Vagina (tissue), 2 donors: Measurements from ENCODE around the gene CENPQ. TPM values are rescaled to one million over a fixed set of nuclear protein-coding genes. Genes with fewer than 3 reads are reported as not detected.

Experiments used
- DNase-seq, 2 donors: peaks; one replicate each; pipeline ENCODE4 v3.0.0-alpha.2; 2017; ENCODE audit errors: extremely low spot score in 2 of 2
- H3K27ac ChIP-seq: fragments of 200-600 bp; sonication (generic); one replicate; pipeline ENCODE4 v1.5.1; 2019
- H3K27me3 ChIP-seq: fragments of 200-600 bp; sonication (generic); one replicate; pipeline ENCODE4 v1.5.1; 2019
- H3K36me3 ChIP-seq, 2 donors: fragments of 200-600 bp; sonication (generic); one replicate each; pipeline ENCODE4 v1.5.1; 2017 to 2019
- H3K4me1 ChIP-seq: fragments of 200-600 bp; sonication (generic); one replicate; pipeline ENCODE4 v1.5.1; 2019
- H3K4me3 ChIP-seq, 2 donors: fragments of 200-600 bp; sonication (generic); 1 replicate in 1 of 2; 2 replicates in 1 of 2; pipeline ENCODE4 v1.5.1; 2016 to 2019
- H3K9me3 ChIP-seq: fragments of 200-600 bp; sonication (generic); one replicate; pipeline ENCODE4 v1.5.1; 2019
- CTCF ChIP-seq, 3 experiments: fragments of 450-650 bp in 2 of 3; fragments of 200-600 bp in 1 of 3; sonication (generic) in 1 of 3; IDR thresholded peaks; one replicate each; pipeline ENCODE4 v1.5.1; 2017 to 2019; ENCODE audit warnings: antibody characterized with exemption in 3 of 3, mild to moderate bottlenecking in 2 of 3, moderate library complexity in 2 of 3
- POLR2A ChIP-seq, 2 donors: fragments of 450-650 bp; IDR thresholded peaks; one replicate each; pipeline ENCODE4 v1.6.1; 2017; ENCODE audit warnings: antibody characterized with exemption in 2 of 2, mild to moderate bottlenecking in 2 of 2, moderate library complexity in 2 of 2
- POLR2AphosphoS5 ChIP-seq, 2 donors: sonication (generic); formaldehyde crosslinking; IDR thresholded peaks; one replicate each; pipeline ENCODE4 v1.9.0; 2017; ENCODE audit warnings: antibody characterized with exemption in 2 of 2, mild to moderate bottlenecking in 2 of 2, low read depth in 1 of 2; ENCODE audit not compliant: insufficient read depth in 1 of 2
- intact Hi-C: fragments of 100-400 bp; cut with DNase I; formaldehyde crosslinking; loops from one replicate; pipeline ENCODE4 v1.15.1; 2023
- total RNA-seq: library from RNA; depleted of rRNA; stranded (reverse); fragments of >200 nt; gene quantifications from one replicate; pipeline ENCODE4 v1.2.3, GENCODE V29; 2016

CENPQ gene
- total RNA-seq, 1 donor from 2014 or later: 1.7 TPM

GRCh38 chr6:49522710-49523593 is 59.8 kb downstream of the CENPQ start:
- DNase-seq: no peak
- H3K9me3 ChIP-seq: no peaks in the 10 kb centered on the region
- no peaks in the 10 kb centered on the region for H3K36me3 ChIP-seq
- H3K27ac ChIP-seq: no peak overlapping the region
- intact Hi-C loops: no loop called here
- no peaks in the 10 kb centered on the region for H3K4me1 ChIP-seq
- TF ChIP-seq CTCF (IDR thresholded peaks at IDR 0.05) (no peak), POLR2AphosphoS5 (IDR thresholded peaks at IDR 0.05; ENCODE audit: insufficient read depth in 1 of 2, low read depth in 1 of 2) (no peak), POLR2A (IDR thresholded peaks at IDR 0.05) (no peak)
- no peak overlapping the region for H3K4me3 ChIP-seq
- H3K27me3 ChIP-seq: no peaks in the 10 kb centered on the region

- no peak for TF ChIP-seq POLR2AphosphoS5 (IDR thresholded peaks at IDR 0.05; ENCODE audit: insufficient read depth in 1 of 2, low read depth in 1 of 2)
- no peak for TF ChIP-seq CTCF (IDR thresholded peaks at IDR 0.05)
- no peak for TF ChIP-seq POLR2A (IDR thresholded peaks at IDR 0.05)
- no peaks in the 10 kb centered on the region for H3K9me3 ChIP-seq
- no peak for DNase-seq
- no peak overlapping the region for H3K27ac ChIP-seq
- no peaks in the 10 kb centered on the region for H3K36me3 ChIP-seq
- no peak overlapping the region for H3K4me3 ChIP-seq
- intact Hi-C loops: no loop called here
- no peaks in the 10 kb centered on the region for H3K27me3 ChIP-seq
- no peaks in the 10 kb centered on the region for H3K4me1 ChIP-seq
Measured at GRCh38 chr6:49523901-49524300, 60.7 kb downstream of the CENPQ start.

- intact Hi-C loops: no loop called here
- no peak overlapping the region for H3K4me3 ChIP-seq
- no peaks in the 10 kb centered on the region for H3K27me3 ChIP-seq
- H3K9me3 ChIP-seq: no peaks in the 10 kb centered on the region
- no peak for DNase-seq
- no peak overlapping the region for H3K27ac ChIP-seq
- H3K4me1 ChIP-seq: no peaks in the 10 kb centered on the region
- no peaks in the 10 kb centered on the region for H3K36me3 ChIP-seq
- no peak for TF ChIP-seq POLR2AphosphoS5 (IDR thresholded peaks at IDR 0.05; ENCODE audit: insufficient read depth in 1 of 2, low read depth in 1 of 2)
- no peak for TF ChIP-seq POLR2A (IDR thresholded peaks at IDR 0.05)
- TF ChIP-seq CTCF (IDR thresholded peaks at IDR 0.05): no peak
Measured at GRCh38 chr6:49524541-49524940, 61.4 kb downstream of the CENPQ start.

- intact Hi-C loops: no loop called here
- H3K36me3 ChIP-seq: no peaks in the 10 kb centered on the region
- no peak for DNase-seq
- no peak for TF ChIP-seq POLR2AphosphoS5 (IDR thresholded peaks at IDR 0.05; ENCODE audit: insufficient read depth in 1 of 2, low read depth in 1 of 2)
- no peak for TF ChIP-seq POLR2A (IDR thresholded peaks at IDR 0.05)
- no peak for TF ChIP-seq CTCF (IDR thresholded peaks at IDR 0.05)
- H3K27ac ChIP-seq: no peak overlapping the region
- H3K4me3 ChIP-seq: no peak overlapping the region
- H3K4me1 ChIP-seq: no peaks in the 10 kb centered on the region
- H3K27me3 ChIP-seq: no peaks in the 10 kb centered on the region
- H3K9me3 ChIP-seq: no peaks in the 10 kb centered on the region
Measured at GRCh38 chr6:49526598-49526997, 63.4 kb downstream of the CENPQ start.

GRCh38 chr6:49527320-49527719 is 64.2 kb downstream of the CENPQ start:
- Histone ChIP-seq H3K27ac (no peak overlapping the region), H3K9me3 (no peaks in the 10 kb centered on the region), H3K4me1 (no peaks in the 10 kb centered on the region), H3K27me3 (no peaks in the 10 kb centered on the region), H3K36me3 (no peaks in the 10 kb centered on the region), H3K4me3 (no peak overlapping the region)
- intact Hi-C loops: no loop called here
- TF ChIP-seq POLR2A (IDR thresholded peaks at IDR 0.05) (no peak), CTCF (IDR thresholded peaks at IDR 0.05) (no peak)
- no peak for DNase-seq
